GM18867 (cell line): ENCODE data around the gene CCSER1.
"Not testable (repeated sequence)": the region's sequence is repeated elsewhere in the genome, so short reads cannot be mapped to it uniquely, and the experiment has no call there.

Experiments used
- ATAC-seq: cut with Tn5 transposase; IDR thresholded peaks from one replicate; pipeline ENCODE4 v1.9.1; 2021; ENCODE audit warnings: mild to moderate bottlenecking, moderate library complexity; ENCODE audit not compliant: unreplicated experiment

The CCSER1 gene

DNA sequence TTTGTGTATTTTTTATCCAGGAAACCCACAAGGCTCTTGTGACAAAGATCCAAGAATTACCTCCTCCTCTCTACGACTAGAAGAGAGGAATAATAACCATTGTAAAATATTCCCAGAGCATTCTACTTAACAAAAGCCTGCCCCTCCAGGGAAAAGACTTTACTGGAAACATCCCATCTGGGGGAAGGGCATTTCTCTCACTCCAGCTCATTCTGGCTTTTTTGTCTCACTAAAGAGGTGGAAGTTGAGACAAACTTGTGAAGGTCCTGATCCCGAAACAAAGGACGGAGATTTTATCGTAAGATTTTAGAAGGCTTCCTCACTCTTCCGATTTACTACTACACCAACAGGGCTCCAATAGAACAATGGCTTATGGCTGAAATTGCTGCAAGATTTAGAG is 1484.6 kb downstream of the CCSER1 start:
- ATAC-seq = no peak

DNA sequence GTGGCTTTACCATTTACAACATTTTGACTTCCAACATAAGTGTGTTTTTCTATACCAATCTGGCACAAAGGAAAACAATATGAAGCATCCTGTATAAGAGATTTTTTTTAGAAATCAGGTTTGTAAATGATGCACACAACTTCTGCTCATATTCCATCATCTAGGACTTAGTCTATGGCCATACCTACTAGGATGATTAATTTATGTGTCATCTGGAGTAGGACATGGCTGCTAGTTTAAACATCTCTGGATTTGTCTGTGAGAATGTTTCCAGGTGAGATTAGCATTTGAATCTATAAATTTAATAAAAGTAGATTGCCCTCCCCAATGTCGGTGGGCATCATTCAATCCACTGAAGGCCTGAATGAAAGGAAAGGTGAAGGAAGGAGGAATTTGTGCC is 1493.8 kb downstream of the CCSER1 start:
- no peak for ATAC-seq

DNA sequence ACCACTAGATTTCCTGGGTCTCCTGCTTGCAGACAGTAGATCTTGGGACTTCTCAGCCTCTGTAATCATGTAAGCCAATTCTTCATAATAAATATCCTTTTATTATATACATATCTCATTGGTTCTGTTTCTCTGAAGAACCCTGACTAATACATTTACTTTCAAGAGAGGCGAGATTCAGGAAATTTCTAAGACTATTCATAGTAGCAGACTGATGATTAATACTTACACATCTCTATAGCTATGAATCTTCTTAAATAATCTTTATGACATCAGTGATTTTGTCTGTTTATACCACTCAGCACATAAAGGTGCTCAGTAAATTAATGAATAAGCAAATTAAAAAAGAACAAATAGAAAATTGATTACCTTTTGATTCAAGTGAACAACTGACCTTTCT is 1494.3 kb downstream of the CCSER1 start:
- ATAC-seq = no peak

DNA sequence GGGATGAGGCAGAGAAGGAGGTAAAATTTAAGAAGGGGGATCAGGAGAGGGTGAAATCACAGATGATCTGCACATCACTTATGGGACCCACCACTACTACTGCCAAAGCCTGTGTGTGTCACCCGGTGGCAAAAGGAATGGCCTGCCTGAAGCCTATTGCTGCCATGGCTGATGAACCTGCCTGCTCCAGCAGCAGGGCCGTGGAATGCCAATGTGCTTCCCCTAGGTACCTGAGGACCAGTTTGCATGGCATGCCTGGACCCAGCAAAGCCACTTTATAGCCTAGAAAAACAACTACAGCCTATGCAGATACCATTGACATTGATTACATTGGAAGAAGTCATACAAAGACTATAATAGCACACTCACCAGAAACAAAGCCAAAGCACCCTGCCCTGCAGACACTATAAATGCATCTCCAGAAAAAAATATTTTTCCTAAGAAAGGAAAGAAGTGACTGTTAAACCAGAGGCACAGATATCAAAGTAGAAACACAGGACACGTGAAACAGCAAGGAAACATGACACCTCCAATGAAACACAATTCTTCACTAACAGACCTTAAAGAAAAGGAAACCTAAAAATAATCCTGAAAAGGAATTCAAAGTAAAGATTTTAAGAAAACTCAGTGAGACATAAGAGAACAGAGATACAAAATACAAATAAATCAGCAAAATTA is 1495.9 kb downstream of the CCSER1 start:
- ATAC-seq = no peak

DNA sequence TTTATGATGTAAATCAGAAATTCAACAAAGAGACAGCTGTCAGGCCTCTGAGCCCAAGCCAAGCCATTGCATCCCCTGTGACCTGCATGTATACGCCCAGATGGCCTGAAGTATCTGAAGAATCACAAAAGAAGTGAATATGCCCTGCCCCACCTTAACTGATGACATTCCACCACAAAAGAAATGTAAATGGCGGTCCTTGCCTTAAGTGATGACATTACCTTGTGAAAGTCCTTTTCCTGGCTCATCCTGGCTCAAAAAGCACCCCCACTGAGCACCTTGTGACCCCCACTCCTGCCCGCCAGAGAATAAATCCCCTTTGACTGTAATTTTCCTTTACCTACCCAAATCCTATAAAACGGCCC is 1496.4 kb downstream of the CCSER1 start:
- ATAC-seq = not testable (repeated sequence)

DNA sequence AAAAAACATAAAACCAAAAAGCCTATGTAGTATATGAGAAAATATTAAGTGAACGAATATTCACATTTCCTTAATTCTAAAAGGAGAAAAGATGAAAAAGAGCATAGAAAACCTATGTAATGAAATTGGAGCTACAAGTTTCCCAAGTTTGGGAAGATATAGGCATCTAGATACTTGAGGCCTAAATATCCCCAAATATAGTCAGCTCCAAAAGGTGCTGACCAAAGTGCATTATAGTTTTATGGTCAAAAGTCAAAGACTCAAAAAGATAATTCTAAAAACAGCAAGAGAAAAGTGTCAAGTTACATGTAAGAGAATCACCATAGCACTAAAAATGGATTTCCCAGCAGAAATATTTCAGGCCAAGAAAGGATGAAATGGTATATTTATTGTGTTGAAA is 1502.9 kb downstream of the CCSER1 start:
- no peak for ATAC-seq

DNA sequence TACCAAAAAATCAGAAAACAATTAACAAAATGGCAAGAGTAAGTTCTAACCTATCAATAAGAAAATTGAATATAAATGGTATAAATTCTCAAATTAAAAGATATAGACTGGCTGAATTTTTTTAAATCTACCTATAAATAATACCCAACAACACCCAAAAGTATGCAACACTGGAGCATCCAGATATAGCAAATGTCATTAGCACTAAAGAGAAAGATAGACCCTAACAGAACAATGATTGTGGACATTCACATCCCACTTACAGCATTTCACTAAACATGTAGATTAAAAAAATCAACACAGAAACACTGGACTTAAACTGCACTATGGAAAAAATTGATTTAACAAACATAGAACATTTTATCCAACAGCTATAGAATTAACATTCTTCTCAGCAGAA is 1503.6 kb downstream of the CCSER1 start:
- no peak for ATAC-seq

DNA sequence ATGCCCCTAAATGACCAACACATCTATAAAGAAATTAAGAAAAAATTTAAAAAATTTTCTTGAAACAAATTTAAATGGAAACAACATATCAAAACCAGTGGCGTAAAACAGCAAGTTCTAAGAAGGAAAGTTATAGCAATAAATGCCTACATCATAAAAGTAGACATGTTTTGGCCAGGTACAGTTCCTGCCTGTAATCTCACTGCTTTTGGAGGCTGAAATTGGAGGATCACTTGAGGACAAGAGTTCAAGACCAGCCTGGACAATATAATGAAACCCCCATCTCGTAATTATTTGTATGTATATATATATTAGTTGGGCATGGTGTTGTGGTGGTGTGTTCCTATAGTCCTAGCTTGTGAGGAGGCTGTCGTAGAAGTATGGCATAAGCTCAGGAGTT is 1504.1 kb downstream of the CCSER1 start:
- ATAC-seq = no peak

DNA sequence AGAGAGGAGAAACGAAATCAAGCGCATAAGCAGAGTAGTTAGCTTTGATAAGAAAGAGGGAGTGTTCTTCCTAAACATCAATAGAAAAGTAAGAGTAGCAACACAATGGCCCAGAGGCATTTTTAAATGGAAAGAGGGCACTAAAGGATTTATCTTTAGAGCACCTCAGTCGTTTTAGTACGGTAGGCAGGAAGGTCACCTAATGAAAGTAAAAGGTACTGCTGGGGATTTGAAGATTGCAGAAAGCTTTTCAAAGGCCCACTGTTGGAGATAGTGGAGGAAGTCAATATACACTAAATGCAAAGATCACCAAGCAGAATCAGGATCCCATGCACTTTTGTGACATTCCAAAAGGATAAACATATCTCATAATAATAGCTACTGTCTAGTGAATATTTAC is 1508.9 kb downstream of the CCSER1 start:
- no peak for ATAC-seq
